K562 (cell line): ENCODE results near the gene ADIG. TPM values are rescaled to one million over a fixed set of nuclear protein-coding genes. Genes with fewer than 3 reads are reported as not detected.

ENCODE experiments used
- ATAC-seq: fragments of 200-7000 bp; cut with Tn5 transposase; 3 replicates; pipeline ENCODE4 v1.9.1; 2020; ENCODE audit warnings: moderate library complexity
- BruUV-seq: library from RNA; stranded (reverse); fragments of 400-500 nt; replicated peaks from 2 replicates; lab custom pipeline; 2021; lab: Mats Ljungman, UMichigan
- CTCF ChIA-PET: fragments of 300-600 bp; formaldehyde crosslinking; extraction: SDS; loops from one replicate; lab custom pipeline; 2021; ENCODE audit warnings: low intra/inter-chr PET ratio; lab: Yijun Ruan, JAX
- POLR2A ChIA-PET: fragments of 300-600, 350-650 bp; sonication (Branson Sonifier 250); formaldehyde crosslinking; extraction: SDS; loops from one replicate; lab custom pipeline; 2021; ENCODE audit warnings: antibody characterized with exemption, inconsistent platforms; lab: Yijun Ruan, JAX
- DNase-seq, 4 experiments: peaks; one replicate each; pipeline versions ENCODE4 v3.0.0 to v3.0.0-alpha.2; 2011 to 2018; ENCODE audit warnings: low spot score in 3 of 4, mixed read lengths in 3 of 4; ENCODE audit errors: extremely low read depth in 1 of 4
- FAIRE-seq: peaks from 2 replicates; lab custom pipeline; 2011; peaks lifted over from hg19 to GRCh38; lab: Jason Lieb, UNC
- H2AFZ ChIP-seq: 2 replicates; pipeline ENCODE4 v1.6.0; 2011; ENCODE audit warnings: low read depth, low read length, control low read depth, inconsistent platforms
- H3K27ac ChIP-seq: fragments of 200-600 bp; 3 replicates; pipeline ENCODE4 v1.8.0; 2011; ENCODE audit warnings: low read depth, mild to moderate bottlenecking, control low read depth, inconsistent platforms, low read length, moderate library complexity, mixed read lengths; ENCODE audit errors: extremely low read depth
- H3K27me3 ChIP-seq, 2 experiments: fragments of 300-600 bp in 1 of 2; 2 replicates in 1 of 2; 3 replicates in 1 of 2; pipeline versions ENCODE4 v1.6.0 to v1.8.0; 2011; ENCODE audit warnings: inconsistent platforms in 2 of 2, low read length in 2 of 2, mild to moderate bottlenecking in 1 of 2, mixed read lengths in 1 of 2, moderate library complexity in 1 of 2; ENCODE audit not compliant: control insufficient read depth in 2 of 2, insufficient read depth in 2 of 2
- H3K36me3 ChIP-seq: fragments of 300-600 bp; 3 replicates; pipeline ENCODE4 v1.8.0; 2011; ENCODE audit warnings: mild to moderate bottlenecking, low read length, inconsistent platforms; ENCODE audit not compliant: control insufficient read depth, insufficient read depth
- H3K4me1 ChIP-seq, 2 experiments: fragments of 200-600 bp in 1 of 2; replicated peaks in 1 of 2; 2 replicates in 1 of 2; 3 replicates in 1 of 2; pipeline versions ENCODE4 v1.5.1 to v1.8.0; 2011; ENCODE audit warnings: inconsistent platforms in 2 of 2, low read length in 2 of 2, mild to moderate bottlenecking in 1 of 2, mixed read lengths in 1 of 2, moderate library complexity in 1 of 2; ENCODE audit not compliant: control insufficient read depth in 2 of 2, insufficient read depth in 2 of 2
- H3K4me2 ChIP-seq: 2 replicates; pipeline ENCODE4 v1.6.1; 2011; ENCODE audit warnings: low read length, control low read depth, inconsistent platforms, mixed read lengths; ENCODE audit not compliant: insufficient read depth
- H3K4me3 ChIP-seq: fragments of 200-600 bp; sonication (generic), shearing (Covaris generic); 2 replicates; pipeline ENCODE4 v1.5.1; 2016; ENCODE audit warnings: control low read depth, inconsistent platforms
- H3K79me2 ChIP-seq: fragments of 200-600 bp; 3 replicates; pipeline ENCODE4 v1.8.0; 2011; ENCODE audit warnings: low read length, inconsistent platforms; ENCODE audit not compliant: control insufficient read depth, insufficient read depth
- H3K9ac ChIP-seq, 2 experiments: 2 replicates each; pipeline versions ENCODE4 v1.6.0 to v1.6.1; 2011; ENCODE audit warnings: low read depth in 2 of 2, low read length in 2 of 2, control low read depth in 1 of 2, inconsistent platforms in 1 of 2, mild to moderate bottlenecking in 1 of 2, mixed read lengths in 1 of 2; ENCODE audit not compliant: insufficient read depth in 1 of 2
- H3K9me1 ChIP-seq: one replicate; pipeline ENCODE4 v1.6.0; 2011; ENCODE audit warnings: inconsistent platforms, mild to moderate bottlenecking, low read length, moderate library complexity; ENCODE audit not compliant: control insufficient read depth, insufficient read depth
- H3K9me3 ChIP-seq: replicated peaks from 2 replicates; pipeline ENCODE4 v1.5.1; 2011; ENCODE audit warnings: low read depth, low read length, inconsistent platforms; ENCODE audit not compliant: control insufficient read depth, insufficient read depth
- H4K20me1 ChIP-seq: replicated peaks from 2 replicates; pipeline ENCODE4 v1.6.1; 2011; ENCODE audit warnings: low read length, inconsistent platforms, mixed read lengths; ENCODE audit not compliant: control insufficient read depth, insufficient read depth
- CUX1 ChIP-seq: fragments of 200-800 bp; sonication (Bioruptor generic); IDR thresholded peaks from 2 replicates; pipeline ENCODE4 v1.6.1; 2016; ENCODE audit warnings: missing genetic modification characterization, missing compliant biosample characterization
- ZNF436 ChIP-seq: fragments of 250-450, 450-650 bp; sonication (Bioruptor Pico); formaldehyde crosslinking; IDR thresholded peaks from 2 replicates; pipeline ENCODE4 v1.7.0; 2020; ENCODE audit warnings: mild to moderate bottlenecking
- ZNF507 ChIP-seq: conservative IDR thresholded peaks from 2 replicates; pipeline ENCODE4 v1.6.1; 2017; ENCODE audit warnings: missing genetic modification characterization, missing compliant biosample characterization
- WGBS: fragments of 100-300 bp; shearing (Covaris generic); methylation state at CpG from one replicate; pipeline ENCODE4 v1.1.6; 2016; ENCODE audit warnings: low coverage, mixed read lengths; ENCODE audit not compliant: insufficient coverage; ENCODE audit errors: missing lambda C conversion rate; 5-methylcytosine and 5-hydroxymethylcytosine counted together
- in situ Hi-C: fragments of 300-500 bp; cut with MboI; formaldehyde crosslinking; loops from 4 replicates; pipeline ENCODE4 v1.15.0; 2018; ENCODE audit warnings: inconsistent platforms, mixed read lengths
- intact Hi-C: fragments of 100-400 bp; cut with micrococcal nuclease; formaldehyde crosslinking; loops from 2 replicates; pipeline ENCODE4 v1.14.2; 2022
- polyA plus RNA-seq, 8 experiments: library from polyadenylated mRNA; depleted of rRNA in 4 of 8; stranded (reverse) in 5 of 8; unstranded in 3 of 8; fragments of >200 nt; fragmentation: Nextera tagmentation in 2 of 8; fragmentation: Illumina TruSeq in 1 of 8; extraction: Ambion mirVana in 2 of 8; extraction: Trizol in 1 of 8; gene quantifications; 2 replicates each; pipeline versions ENCODE4 v1.2.1 to v1.2.3, GENCODE V29; 2011 to 2014; ENCODE audit warnings: inconsistent platforms in 1 of 8, missing spikeins in 1 of 8
- total RNA-seq, 7 experiments: library from RNA; depleted of rRNA in 6 of 7; stranded (reverse); fragments of >200 nt in 6 of 7; fragmentation: Illumina TruSeq in 2 of 7; extraction: Trizol in 2 of 7; gene quantifications; 2 replicates each; pipeline versions ENCODE4 v1.2.1 to v1.2.3, GENCODE V29; 2011 to 2021; ENCODE audit warnings: low replicate concordance in 1 of 7

The ADIG gene
- total and polyA plus RNA-seq, 9 of the 15 experiments (the other 6 are each of a cell fraction or from before 2014, with no cell fraction given), result not detected

DNA sequence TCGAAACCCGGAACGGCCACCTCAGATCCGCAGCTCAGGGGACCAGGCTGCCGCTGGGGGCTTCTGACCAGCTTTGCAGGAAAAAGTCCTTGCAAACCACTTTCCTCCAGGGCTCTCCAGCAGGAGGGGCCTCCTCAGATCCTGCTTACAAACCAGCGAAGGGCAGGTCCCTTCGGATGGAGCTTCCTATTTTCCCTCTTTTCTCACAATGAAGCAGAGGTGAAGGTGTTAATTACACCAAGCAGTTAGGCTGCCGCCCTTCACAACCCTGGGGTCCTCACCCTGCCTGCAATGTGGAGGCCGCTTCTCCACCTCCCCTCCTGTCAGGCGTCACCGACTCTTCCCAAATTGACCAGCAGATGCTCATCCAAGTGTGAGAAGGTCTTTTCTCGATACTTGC, 26.4 kb downstream of the ADIG start:
- Histone ChIP-seq H3K9me3 (no peaks in the 10 kb centered on the region), H3K4me1 (no peaks in the 10 kb centered on the region), H3K9me1 (no peaks in the 10 kb centered on the region), H3K27ac (no peak overlapping the region), H3K27me3 (peaks cover 17 to 36% of the 10 kb centered on the region in 2 experiments), H2AFZ (no peak overlapping the region), H3K79me2 (no peaks in the 10 kb centered on the region), H3K4me3 (no peak overlapping the region), H3K9ac (no peak overlapping the region), H3K36me3 (no peaks in the 10 kb centered on the region), H3K4me2 (no peak overlapping the region), H4K20me1 (no peaks in the 10 kb centered on the region)
- in situ Hi-C loops, result no loop called here
- FAIRE-seq, result no peak
- intact Hi-C loops, result no loop called here
- WGBS, result 2% methylated on average over 12 of the region's 12 CpGs
- no TSS peak for BruUV-seq
- POLR2A ChIA-PET, result interaction anchor here (0.6 kb wide), 1 partner anchor 201 kb away, joined by 3 read pairs; no protein-coding TSS in a partner anchor
- CTCF ChIA-PET, result no interaction called here
- DNase-seq, result no peak
- no peak for TF ChIP-seq CUX1
- TF ChIP-seq ZNF507, result no peak
- TF ChIP-seq ZNF436 (CRISPR knock-in tag), result no peak
- no peak for ATAC-seq
